Measurements from ENCODE around the gene PIP5K1B. TPM values are rescaled to one million over a fixed set of nuclear protein-coding genes. Genes with fewer than 3 reads are reported as not detected.
A peak's percentile ranks its signal among the peaks of the same experiment; 100 is the strongest.

PIP5K1B gene
- total and polyA plus RNA-seq, 2 of the 13 experiments (the other 11 are each of a cell fraction or from before 2014, with no cell fraction given): 15.8 to 17.5 TPM

DNA sequence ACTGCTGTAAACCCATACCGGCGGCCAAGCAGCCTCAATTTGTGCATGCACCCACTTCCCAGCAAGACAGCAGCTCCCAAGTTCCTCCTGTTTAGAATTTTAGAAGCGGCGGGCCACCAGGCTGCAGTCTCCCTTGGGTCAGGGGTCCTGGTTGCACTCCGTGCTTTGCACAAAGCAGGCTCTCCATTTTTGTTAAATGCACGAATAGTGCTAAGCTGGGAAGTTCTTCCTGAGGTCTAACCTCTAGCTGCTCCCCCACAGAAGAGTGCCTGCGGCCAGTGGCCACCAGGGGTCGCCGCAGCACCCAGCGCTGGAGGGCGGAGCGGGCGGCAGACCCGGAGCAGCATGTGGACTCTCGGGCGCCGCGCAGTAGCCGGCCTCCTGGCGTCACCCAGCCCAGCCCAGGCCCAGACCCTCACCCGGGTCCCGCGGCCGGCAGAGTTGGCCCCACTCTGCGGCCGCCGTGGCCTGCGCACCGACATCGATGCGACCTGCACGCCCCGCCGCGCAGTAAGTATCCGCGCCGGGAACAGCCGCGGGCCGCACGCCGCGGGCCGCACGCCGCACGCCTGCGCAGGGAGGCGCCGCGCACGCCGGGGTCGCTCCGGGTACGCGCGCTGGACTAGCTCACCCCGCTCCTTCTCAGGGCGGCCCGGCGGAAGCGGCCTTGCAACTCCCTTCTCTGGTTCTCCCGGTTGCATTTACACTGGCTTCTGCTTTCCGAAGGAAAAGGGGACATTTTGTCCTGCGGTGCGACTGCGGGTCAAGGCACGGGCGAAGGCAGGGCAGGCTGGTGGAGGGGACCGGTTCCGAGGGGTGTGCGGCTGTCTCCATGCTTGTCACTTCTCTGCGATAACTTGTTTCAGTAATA, 330.6 kb downstream of the PIP5K1B start, which contains the start of gene FXN (continued):
- TF ChIP-seq FOSL2 (CRISPR knock-in tag; IDR thresholded peaks at IDR 0.05) (peak; percentile 61), IKZF4 (CRISPR knock-in tag; IDR thresholded peaks at IDR 0.05; ENCODE audit: borderline replicate concordance, low read depth, not compliant biosample characterization) (peak; percentile 31), SRSF1 (optimal IDR thresholded peaks at IDR 0.05; ENCODE audit: low read depth, low read length) (peak; percentile 41), EED (CRISPR knock-in tag; IDR thresholded peaks at IDR 0.05) (no peak), PHF5A (CRISPR knock-in tag; IDR thresholded peaks at IDR 0.05; ENCODE audit: low read depth, unreplicated experiment) (peak; percentile 74), ELF1 (CRISPR knock-in tag; IDR thresholded peaks at IDR 0.05) (0 out of 2 replicates have a peak, but pooled peaks have one; percentile 19), ZSCAN25 (CRISPR knock-in tag; IDR thresholded peaks at IDR 0.05) (no peak), IRF2 (CRISPR knock-in tag; IDR thresholded peaks at IDR 0.05) (peak; percentile 75), NFKBIZ (CRISPR knock-in tag; IDR thresholded peaks at IDR 0.05) (peak; percentile 53; the same call in 1 of the 2 replicates), ZNF788 (CRISPR knock-in tag; IDR thresholded peaks at IDR 0.05; ENCODE audit: borderline replicate concordance) (peak; percentile 84), NFYC (CRISPR knock-in tag; IDR thresholded peaks at IDR 0.05) (no peak; the same call in 1 of the 2 replicates), ZNF343 (CRISPR knock-in tag; IDR thresholded peaks at IDR 0.05) (no peak), NFE2 (CRISPR knock-in tag; IDR thresholded peaks at IDR 0.05) (no peak), CENPT (CRISPR knock-in tag; IDR thresholded peaks at IDR 0.05; ENCODE audit: low read depth) (no peak), ZNF225 (CRISPR knock-in tag; IDR thresholded peaks at IDR 0.05) (peak; percentile 17; the same call in 1 of the 2 replicates), ZFP36L1 (CRISPR knock-in tag; IDR thresholded peaks at IDR 0.05) (no peak), ESRRA (CRISPR knock-in tag; IDR thresholded peaks at IDR 0.05; ENCODE audit: low read depth) (peak; percentile 65), NFYB (CRISPR knock-in tag; IDR thresholded peaks at IDR 0.05) (no peak), ZNF83 (CRISPR knock-in tag; IDR thresholded peaks at IDR 0.05; ENCODE audit: borderline replicate concordance) (no peak)
- TF ChIP-seq, protein P1, sequence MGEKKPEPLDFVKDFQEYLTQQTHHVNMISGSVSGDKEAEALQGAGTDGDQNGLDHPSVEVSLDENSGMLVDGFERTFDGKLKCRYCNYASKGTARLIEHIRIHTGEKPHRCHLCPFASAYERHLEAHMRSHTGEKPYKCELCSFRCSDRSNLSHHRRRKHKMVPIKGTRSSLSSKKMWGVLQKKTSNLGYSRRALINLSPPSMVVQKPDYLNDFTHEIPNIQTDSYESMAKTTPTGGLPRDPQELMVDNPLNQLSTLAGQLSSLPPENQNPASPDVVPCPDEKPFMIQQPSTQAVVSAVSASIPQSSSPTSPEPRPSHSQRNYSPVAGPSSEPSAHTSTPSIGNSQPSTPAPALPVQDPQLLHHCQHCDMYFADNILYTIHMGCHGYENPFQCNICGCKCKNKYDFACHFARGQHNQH (CRISPR knock-in tag; IDR thresholded peaks at IDR 0.05): peak; percentile 77; the same call in 1 of the 2 replicates
- TF ChIP-seq, protein P2, sequence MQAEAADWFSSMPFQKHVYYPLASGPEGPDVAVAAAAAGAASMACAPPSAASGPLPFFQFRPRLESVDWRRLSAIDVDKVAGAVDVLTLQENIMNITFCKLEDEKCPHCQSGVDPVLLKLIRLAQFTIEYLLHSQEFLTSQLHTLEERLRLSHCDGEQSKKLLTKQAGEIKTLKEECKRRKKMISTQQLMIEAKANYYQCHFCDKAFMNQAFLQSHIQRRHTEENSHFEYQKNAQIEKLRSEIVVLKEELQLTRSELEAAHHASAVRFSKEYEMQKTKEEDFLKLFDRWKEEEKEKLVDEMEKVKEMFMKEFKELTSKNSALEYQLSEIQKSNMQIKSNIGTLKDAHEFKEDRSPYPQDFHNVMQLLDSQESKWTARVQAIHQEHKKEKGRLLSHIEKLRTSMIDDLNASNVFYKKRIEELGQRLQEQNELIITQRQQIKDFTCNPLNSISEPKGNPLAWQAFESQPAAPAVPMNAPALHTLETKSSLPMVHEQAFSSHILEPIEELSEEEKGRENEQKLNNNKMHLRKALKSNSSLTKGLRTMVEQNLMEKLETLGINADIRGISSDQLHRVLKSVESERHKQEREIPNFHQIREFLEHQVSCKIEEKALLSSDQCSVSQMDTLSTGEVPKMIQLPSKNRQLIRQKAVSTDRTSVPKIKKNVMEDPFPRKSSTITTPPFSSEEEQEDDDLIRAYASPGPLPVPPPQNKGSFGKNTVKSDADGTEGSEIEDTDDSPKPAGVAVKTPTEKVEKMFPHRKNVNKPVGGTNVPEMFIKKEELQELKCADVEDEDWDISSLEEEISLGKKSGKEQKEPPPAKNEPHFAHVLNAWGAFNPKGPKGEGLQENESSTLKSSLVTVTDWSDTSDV (CRISPR knock-in tag; IDR thresholded peaks at IDR 0.05): no peak; the same call in 1 of the 2 replicates
- TF ChIP-seq, protein P3, sequence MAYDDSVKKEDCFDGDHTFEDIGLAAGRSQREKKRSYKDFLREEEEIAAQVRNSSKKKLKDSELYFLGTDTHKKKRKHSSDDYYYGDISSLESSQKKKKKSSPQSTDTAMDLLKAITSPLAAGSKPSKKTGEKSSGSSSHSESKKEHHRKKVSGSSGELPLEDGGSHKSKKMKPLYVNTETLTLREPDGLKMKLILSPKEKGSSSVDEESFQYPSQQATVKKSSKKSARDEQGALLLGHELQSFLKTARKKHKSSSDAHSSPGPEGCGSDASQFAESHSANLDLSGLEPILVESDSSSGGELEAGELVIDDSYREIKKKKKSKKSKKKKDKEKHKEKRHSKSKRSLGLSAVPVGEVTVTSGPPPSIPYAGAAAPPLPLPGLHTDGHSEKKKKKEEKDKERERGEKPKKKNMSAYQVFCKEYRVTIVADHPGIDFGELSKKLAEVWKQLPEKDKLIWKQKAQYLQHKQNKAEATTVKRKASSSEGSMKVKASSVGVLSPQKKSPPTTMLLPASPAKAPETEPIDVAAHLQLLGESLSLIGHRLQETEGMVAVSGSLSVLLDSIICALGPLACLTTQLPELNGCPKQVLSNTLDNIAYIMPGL (CRISPR knock-in tag; IDR thresholded peaks at IDR 0.05; ENCODE audit: borderline replicate concordance in 1 of 2, low read depth in 1 of 2): peak; percentile 93 to 97
